GM19099 (cell line): ENCODE results near the gene CEBPE.

Experiments used
- POLR2A ChIP-seq: IDR thresholded peaks from 3 replicates; pipeline ENCODE4 v1.6.1; 2011; ENCODE audit warnings: low read depth; ENCODE audit not compliant: insufficient read length; ENCODE audit errors: extremely low read depth

The CEBPE gene

DNA sequence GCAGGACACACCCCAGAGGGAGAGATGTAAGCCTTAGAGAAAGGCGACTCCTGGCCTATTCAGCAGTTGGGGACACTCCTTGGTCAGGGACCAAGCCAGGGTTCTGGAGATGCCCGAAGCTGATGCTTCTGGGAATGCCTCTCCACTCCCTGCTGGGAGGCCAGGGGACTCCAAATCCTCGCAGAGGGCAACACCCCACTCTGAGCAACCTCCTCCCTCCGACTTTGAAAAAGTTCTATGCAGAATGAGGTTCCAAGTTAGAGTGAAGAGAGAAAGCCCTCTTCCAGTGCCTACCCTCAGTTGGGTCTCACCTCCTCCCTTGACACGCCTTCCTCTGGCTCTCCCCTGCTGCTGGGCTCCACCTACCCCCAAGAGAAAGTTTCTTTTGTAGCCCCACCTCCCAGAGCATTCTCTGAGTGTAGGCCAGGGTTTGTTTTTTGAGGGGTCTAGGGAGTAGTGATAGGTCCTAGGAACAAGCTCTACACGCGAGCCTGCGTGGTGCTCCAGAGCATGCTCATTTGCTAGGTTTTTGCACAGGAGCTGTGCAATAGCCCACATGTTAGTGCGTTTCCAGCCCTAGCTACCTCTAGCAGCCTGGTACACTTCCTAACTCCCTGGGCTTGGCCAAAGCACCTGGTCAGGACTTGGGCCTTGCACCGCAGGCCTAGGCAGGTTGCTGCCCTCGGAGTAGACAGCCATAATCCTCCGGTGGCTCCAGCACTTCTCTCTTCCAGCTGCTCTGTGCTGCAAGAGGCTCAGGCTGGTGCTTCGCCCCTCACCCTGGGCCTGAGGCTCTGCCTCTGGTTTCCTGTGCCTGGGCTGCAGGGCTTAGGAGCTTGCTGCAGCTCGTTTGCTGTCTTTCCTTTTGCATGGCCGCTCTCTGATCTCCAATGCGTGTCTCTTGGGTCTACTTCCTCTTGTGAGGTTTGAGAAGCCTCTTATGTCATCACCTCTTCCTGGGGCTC lies 590 bp upstream of the CEBPE start:
- no peak for TF ChIP-seq POLR2A

GRCh38 chr14:23117371-23118020 lies 1.6 kb downstream of the CEBPE start:
- no peak for TF ChIP-seq POLR2A

DNA sequence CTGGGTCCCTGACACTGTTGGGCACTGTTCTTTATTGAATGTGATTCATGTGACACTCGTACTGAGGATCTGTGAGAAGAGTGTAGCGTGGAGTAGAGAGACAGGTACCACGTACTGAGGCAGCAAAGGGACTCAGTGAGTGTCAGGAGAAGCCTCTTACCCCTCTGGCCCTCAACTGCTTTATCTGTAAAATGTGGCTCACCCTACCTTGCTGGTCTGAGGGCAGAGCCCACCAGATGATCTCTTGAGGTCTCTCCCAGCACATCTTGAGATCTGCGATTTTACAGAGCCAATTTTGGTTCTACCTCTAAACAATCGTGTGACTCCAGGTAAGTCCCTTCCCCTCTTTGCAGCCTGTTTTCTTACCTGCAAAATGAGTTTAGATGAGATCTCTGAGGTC lies 3.1 kb downstream of the CEBPE start:
- TF ChIP-seq POLR2A, result no peak

GRCh38 chr14:23115039-23115731 lies 3.9 kb downstream of the CEBPE start:
- no peak for TF ChIP-seq POLR2A

DNA sequence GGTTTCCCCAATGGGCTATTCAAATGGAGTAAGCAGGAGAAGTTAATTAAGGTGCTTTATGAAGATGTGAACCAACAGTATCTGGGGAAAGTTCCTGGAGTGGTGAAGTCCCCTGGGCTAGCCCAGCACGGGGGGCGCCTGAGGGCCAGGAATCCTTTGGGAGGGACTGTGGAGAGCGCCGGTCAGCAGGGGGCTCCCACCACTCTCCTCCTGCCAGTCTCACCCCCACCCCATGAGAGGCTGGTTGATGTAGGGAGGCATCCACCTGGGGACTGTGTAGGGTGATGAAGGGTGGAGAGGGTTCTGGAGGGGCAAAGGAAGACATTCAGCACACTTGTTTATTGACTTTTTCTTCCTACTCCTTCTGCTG lies 4.4 kb downstream of the CEBPE start:
- TF ChIP-seq POLR2A, result no peak

DNA sequence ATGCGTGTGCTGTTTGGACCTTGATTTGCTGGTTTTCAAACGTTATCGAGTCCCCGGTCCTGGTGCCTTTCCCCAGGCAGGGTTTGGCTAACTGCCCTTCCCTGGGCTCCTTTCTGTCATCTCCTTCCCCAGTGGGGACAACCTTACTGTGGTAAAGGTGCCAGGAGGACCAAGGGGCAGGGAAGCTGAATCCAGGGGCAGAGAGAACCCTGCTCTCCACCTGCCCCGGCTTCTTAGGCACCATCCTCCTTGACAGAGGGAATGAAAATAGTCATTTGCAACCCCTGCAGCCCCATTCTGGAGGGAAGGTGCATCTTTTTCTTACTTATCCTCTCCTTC lies 5.0 kb downstream of the CEBPE start:
- no peak for TF ChIP-seq POLR2A

DNA sequence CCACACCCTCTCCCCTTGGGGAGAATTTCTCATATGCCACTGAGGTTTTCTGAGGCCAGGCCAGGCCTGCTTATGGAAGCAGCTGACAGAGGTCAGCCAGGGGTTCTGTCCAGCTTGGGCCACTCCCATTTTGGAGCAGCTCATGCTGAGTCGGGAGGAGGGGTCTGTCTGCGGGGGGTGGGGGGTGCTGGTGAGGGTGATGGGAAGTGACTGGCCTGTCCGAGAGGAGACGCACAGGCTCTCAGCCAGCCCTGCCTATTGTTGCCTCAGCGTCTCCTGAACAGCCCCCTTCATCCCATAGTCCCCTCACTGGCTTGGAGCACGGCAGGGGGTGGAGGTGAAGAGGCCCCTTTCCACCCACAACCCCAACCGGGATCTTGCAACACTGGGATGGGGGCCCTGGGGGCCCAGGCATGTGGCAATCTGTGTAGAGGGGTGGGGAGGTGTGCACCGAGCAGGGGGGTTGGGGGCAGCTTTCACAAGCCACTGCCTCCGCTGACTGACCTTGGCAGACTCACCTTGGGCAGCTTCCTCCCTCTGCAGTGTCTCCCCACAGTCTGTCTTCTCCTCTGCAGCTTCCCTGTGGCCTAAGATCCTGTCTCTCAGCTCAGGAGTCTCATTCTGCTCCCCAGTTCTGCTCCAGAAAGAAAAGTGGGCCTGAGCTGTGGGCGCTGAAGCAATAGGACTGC lies 5.5 kb downstream of the CEBPE start:
- TF ChIP-seq POLR2A, result no peak

- TF ChIP-seq POLR2A, result no peak
These were observed 6.5 kb downstream of the CEBPE start for GRCh38 chr14:23112359-23113178.

DNA sequence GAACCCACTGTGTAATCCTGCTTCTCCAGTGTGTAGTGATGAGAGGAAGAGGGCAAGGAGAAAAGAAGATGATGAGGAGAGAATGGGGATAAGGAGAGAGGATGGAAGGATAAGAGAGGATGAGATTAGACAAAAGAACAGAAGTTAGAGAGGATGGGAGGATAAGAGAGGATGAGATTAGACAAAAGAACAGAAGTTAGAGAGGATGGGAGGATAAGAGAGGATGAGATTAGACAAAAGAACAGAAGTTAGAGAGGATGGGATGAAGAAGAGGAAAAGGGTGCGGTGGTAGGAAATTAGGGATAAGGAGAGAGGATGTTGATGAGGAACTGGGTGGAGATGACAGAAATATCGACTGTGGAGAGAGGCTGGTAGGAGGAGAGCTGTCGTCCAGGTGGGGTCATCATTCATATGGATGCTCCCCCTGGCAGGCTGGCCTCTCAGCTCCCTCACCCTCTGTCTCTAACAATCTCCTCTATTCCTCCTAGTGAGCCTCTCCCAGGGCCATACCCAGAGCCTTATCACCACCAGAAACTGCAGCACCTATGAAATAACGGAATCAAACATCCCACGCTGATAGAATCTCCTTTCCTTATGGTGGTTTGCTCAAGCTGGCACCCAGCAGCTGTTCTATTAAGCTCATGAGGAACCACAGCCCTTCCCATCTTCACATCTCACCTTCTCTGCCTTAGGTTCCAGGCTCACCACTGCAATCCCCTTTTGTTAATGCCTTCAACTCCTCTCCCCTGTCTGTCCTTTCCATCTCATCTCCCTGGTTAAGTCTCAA lies 8.3 kb downstream of the CEBPE start:
- no peak for TF ChIP-seq POLR2A

DNA sequence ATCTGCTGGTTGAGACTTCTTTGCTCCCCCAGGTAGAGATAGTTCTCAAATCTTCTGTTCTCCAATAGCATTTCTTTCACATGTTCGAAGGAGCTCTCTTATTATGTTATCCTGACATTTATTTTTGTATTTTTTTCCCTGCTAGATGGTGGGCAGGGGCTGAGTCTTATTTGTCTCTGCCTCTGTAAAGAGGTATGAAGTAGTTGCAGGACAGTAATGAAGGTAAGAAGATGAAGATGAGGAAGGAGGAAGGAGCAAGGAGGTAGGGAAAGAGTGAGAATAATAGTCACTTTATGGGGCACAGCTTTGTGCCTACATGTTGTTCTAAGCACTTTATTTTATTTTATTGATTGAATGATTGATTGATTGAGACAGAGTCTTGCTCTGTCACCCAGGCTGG lies 9.3 kb downstream of the CEBPE start:
- no peak for TF ChIP-seq POLR2A

- no peak for TF ChIP-seq POLR2A
These were observed 12.4 kb downstream of the CEBPE start for GRCh38 chr14:23106747-23107045.

- no peak for TF ChIP-seq POLR2A
These were observed 13.7 kb downstream of the CEBPE start for GRCh38 chr14:23105348-23105824.

- TF ChIP-seq POLR2A, result no peak
These were observed 14.3 kb downstream of the CEBPE start, which contains the start of gene CIROP for GRCh38 chr14:23104591-23105347. Gene CIROP (minus strand): TSS chr14:23104989. CDS start chr14:23104920, 69 bp downstream.
